Chondrocyte (in vitro differentiated cells): ENCODE measurements around the gene THAP9. TPM values are rescaled to one million over a fixed set of nuclear protein-coding genes. Genes with fewer than 3 reads are reported as not detected.

Experiments
- DNase-seq: peaks from one replicate; pipeline ENCODE4 v3.0.0; 2021; ENCODE audit warnings: mixed read lengths, low spot score
- H3K27ac Mint-ChIP-seq: one replicate; pipeline ENCODE4 v1.8.0; 2021; ENCODE audit warnings: mild to moderate bottlenecking, moderate library complexity, mixed read lengths; ENCODE audit not compliant: unreplicated experiment
- H3K27me3 Mint-ChIP-seq: 2 replicates; pipeline ENCODE4 v1.8.0; 2021; ENCODE audit warnings: low read depth, mixed read lengths
- H3K36me3 Mint-ChIP-seq: 2 replicates; pipeline ENCODE4 v1.8.0; 2021; ENCODE audit warnings: low read depth, mixed read lengths
- H3K4me1 Mint-ChIP-seq: 2 replicates; pipeline ENCODE4 v1.8.0; 2021; ENCODE audit warnings: low read depth, mild to moderate bottlenecking, mixed read lengths
- H3K4me3 Mint-ChIP-seq: one replicate; pipeline ENCODE4 v1.8.0; 2021; ENCODE audit warnings: mild to moderate bottlenecking, moderate library complexity, mixed read lengths; ENCODE audit not compliant: unreplicated experiment
- H3K9me3 Mint-ChIP-seq: 2 replicates; pipeline ENCODE4 v1.8.0; 2021; ENCODE audit warnings: low read depth, mixed read lengths
- CTCF ChIP-seq: fragments of 200-600 bp; sonication (generic); IDR thresholded peaks from 2 replicates; pipeline ENCODE4 v1.5.0; 2021; ENCODE audit warnings: antibody characterized with exemption, mild to moderate bottlenecking, moderate library complexity
- total RNA-seq: library from RNA; stranded (reverse); gene quantifications from 3 replicates; pipeline ENCODE4 v1.2.1, GENCODE V29; 2021

The THAP9 gene
- total RNA-seq, 1 donor from 2014 or later, result 4.3 TPM

- peaks cover 11% of the 10 kb centered on the region for H3K4me1 Mint-ChIP-seq
- no peak overlapping the region for H3K27ac Mint-ChIP-seq
- H3K27me3 Mint-ChIP-seq, result no peaks in the 10 kb centered on the region
- H3K9me3 Mint-ChIP-seq, result no peaks in the 10 kb centered on the region
- TF ChIP-seq CTCF, result no peak
- H3K36me3 Mint-ChIP-seq, result peaks cover 2% of the 10 kb centered on the region
- no peak for DNase-seq
- no peak overlapping the region for H3K4me3 Mint-ChIP-seq
These were observed 48.2 kb downstream of the THAP9 start for GRCh38 chr4:82948647-82949204.

GRCh38 chr4:82951196-82951595 lies 50.7 kb downstream of the THAP9 start:
- no peak for DNase-seq

GRCh38 chr4:82954212-82954611 lies 53.7 kb downstream of the THAP9 start:
- no peak for DNase-seq
- H3K9me3 Mint-ChIP-seq, result no peaks in the 10 kb centered on the region

More at GRCh38 chr4:82951196-82951595, 50.7 kb downstream of the THAP9 start:
- TF ChIP-seq CTCF, result no peak
- no peaks in the 10 kb centered on the region for H3K9me3 Mint-ChIP-seq
- no peak overlapping the region for H3K27ac Mint-ChIP-seq
- no peak overlapping the region for H3K4me3 Mint-ChIP-seq
- H3K4me1 Mint-ChIP-seq, result peaks cover 11% of the 10 kb centered on the region
- no peaks in the 10 kb centered on the region for H3K27me3 Mint-ChIP-seq
- H3K36me3 Mint-ChIP-seq, result peaks cover 2% of the 10 kb centered on the region

GRCh38 chr4:82957045-82957444 lies 56.5 kb downstream of the THAP9 start:
- no peak for TF ChIP-seq CTCF
- DNase-seq, result no peak
- no peaks in the 10 kb centered on the region for H3K9me3 Mint-ChIP-seq
- H3K4me1 Mint-ChIP-seq, result no peaks in the 10 kb centered on the region
- no peaks in the 10 kb centered on the region for H3K27me3 Mint-ChIP-seq
- no peak overlapping the region for H3K4me3 Mint-ChIP-seq
- no peak overlapping the region for H3K27ac Mint-ChIP-seq
- H3K36me3 Mint-ChIP-seq, result peaks cover 5% of the 10 kb centered on the region

More at GRCh38 chr4:82954212-82954611, 53.7 kb downstream of the THAP9 start:
- Mint-ChIP-seq H3K4me3 (no peak overlapping the region), H3K4me1 (peaks cover under 1% of the 10 kb centered on the region), H3K27ac (no peak overlapping the region), H3K27me3 (no peaks in the 10 kb centered on the region), H3K36me3 (peaks cover 5% of the 10 kb centered on the region)
- no peak for TF ChIP-seq CTCF

- H3K27ac Mint-ChIP-seq, result no peak overlapping the region
These were observed 65.2 kb downstream of the THAP9 start for GRCh38 chr4:82965763-82966162.

More at GRCh38 chr4:82965763-82966162, 65.2 kb downstream of the THAP9 start:
- Mint-ChIP-seq H3K9me3 (peaks cover 4% of the 10 kb centered on the region), H3K36me3 (peaks cover 16% of the 10 kb centered on the region), H3K27me3 (no peaks in the 10 kb centered on the region), H3K4me1 (no peaks in the 10 kb centered on the region), H3K4me3 (no peak overlapping the region)
- DNase-seq, result no peak
- no peak for TF ChIP-seq CTCF
